SH-SY5Y (cell line): ENCODE results near the gene INTS6.

Experiments used
- GATA2 ChIP-seq: IDR thresholded peaks from 2 replicates; pipeline ENCODE4 v1.6.1; 2011; ENCODE audit warnings: mild to moderate bottlenecking, low read depth, low read length
- GATA3 ChIP-seq: IDR thresholded peaks from 2 replicates; pipeline ENCODE4 v1.6.1; 2011; ENCODE audit warnings: low read depth, mild to moderate bottlenecking, low read length, moderate library complexity

- no peak for TF ChIP-seq GATA2
- no peak for TF ChIP-seq GATA3
Measured at GRCh38 chr13:51412431-51412830, 40.4 kb downstream of the INTS6 start.
